Stimulated activated CD8-positive, alpha-beta memory T cell treated with anti-CD3 and anti-CD28 coated beads, Interleukin-4, amount 100 ng/mL, for 1 hour (primary cell): ENCODE measurements around the gene POC1A.

ENCODE experiments used
- DNase-seq, 2 donors: peaks; one replicate each; pipeline ENCODE4 v3.0.0-alpha.2; 2020; ENCODE audit warnings: low read depth in 2 of 2, low spot score in 1 of 2

The POC1A gene

DNA sequence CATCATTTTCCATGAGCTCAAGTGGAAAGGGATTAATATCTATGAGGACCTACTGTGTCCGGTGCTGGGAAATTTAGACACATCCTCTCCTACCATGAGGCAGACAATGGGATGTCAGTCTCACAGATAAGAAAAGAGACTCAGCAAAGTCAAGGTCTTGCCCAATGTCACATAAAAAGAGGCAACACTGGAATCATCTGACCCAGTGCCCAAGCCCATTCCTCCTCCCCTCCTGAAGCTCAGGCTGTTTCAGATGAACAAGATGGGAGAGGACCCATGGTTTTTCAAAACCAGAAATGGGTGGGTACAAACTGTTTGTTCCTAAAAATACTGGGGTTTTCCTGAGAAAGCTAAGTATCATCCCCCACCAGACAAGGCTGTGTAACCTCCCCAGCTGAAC, 22.2 kb downstream of the POC1A start:
- no peak for DNase-seq

DNA sequence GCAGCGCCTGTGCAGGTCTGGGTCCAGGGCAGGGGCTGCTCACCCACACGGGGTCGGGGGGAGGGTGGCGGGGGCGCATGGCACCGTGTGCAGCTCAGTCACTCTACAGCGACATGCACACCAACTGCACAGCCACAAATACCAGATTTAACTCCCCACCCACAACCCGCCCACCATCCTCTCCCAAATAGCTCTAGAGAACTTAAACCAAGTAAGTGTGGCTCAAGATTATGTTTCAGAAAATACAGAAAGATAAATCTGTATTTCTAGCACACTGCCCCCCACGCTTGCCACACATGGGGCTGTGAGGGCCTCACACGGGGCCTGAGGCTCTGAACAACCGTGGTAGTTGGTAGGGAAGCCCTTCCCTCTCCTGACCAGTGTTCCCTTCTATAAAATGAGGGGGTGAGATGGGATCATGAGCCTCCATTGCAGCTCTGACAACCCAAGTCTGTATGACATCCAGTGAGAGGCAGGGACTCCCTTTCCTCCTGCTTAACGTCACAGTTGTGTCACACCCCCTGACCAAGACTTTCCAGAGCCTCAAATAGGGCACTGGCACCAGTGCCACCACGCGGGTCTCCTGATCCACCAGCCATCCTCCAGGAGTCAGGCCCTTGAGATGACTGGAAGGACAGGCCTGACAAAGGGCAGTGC, 23.1 kb downstream of the POC1A start:
- no peak for DNase-seq

DNA sequence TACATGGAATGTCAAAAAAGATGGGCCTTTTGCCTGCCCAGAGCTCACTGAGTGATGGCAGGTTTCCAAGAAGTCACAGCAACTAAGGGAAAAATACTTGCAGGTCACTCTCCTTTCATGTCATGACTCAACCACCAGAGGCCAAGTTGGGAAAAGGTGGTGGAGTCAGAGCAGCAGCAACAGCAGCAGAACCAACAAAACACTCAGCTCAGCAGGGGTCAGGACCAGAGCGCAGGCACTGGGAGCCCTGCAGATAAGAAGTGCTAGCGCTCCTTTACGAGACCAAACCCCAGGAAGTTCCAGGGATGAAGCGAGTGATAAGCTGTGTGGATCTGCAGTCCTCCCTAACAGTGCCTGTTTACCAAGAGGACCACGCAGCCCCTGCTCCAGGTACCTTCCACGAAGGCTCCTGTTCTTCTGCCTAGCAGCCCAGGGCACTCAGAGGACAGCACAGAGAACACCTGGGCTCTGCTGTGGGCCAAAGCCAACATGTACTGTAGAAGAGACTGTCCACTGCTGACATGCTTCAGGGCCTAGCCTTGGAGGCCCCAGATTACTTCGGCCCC, 26.0 kb downstream of the POC1A start:
- DNase-seq, result no peak

DNA sequence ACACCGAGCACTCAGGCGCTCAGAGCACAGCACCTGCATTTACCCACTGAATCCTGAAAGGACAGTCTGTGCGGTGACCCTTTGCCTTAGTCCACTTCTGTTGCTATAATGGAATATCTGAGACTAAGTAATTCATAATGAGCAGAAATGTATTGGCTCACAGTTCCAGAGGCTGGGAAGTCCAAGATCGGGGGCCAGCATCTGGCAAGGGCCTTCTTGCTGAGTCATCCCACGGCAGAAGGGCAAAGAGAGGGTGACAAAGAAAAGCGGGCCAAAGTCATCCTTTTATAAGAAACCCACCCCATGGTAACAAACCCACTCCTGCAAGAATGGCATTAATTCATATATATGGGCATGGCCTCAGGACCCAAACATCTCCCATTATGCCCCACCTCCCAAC, 27.7 kb downstream of the POC1A start:
- DNase-seq, result no peak

DNA sequence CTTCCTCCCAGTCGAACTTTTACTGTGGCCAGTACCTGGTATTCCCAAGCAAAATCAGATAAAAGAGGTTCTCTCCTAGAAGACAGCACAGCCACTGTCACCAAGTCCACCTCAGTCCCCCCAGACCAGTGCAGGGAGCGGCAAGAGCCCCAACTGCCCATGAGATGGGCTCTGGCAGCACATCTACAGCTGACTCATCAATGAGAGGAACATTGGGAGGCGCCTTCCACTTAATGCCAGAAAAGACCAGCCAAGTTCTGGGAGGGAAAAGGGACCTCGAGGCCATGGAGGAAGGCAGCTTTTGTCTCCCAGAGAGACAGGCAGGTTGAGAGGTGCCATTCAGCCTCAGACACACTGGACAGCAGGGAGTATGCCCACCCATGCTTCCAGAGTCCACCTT, 28.2 kb downstream of the POC1A start:
- no peak for DNase-seq

DNA sequence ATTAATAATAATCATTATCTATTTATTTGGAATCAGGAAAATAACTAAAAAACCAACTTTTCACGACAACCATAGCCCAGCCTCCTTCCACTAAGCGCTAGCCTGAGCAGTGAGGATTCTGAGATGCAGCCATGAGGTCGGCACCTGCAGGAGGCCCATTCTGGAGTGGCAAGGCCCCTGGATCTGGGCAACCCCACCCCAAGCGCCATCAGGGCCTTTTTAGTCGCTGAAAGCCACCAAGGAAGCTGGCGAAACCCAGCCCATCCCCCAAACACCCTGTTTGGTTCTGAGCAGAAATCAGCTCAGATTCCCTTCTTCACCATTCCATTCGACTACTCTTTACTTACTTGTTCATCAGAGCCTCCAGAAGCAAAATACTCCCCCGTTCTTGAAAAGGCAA, 29.5 kb downstream of the POC1A start:
- DNase-seq, result no peak

DNA sequence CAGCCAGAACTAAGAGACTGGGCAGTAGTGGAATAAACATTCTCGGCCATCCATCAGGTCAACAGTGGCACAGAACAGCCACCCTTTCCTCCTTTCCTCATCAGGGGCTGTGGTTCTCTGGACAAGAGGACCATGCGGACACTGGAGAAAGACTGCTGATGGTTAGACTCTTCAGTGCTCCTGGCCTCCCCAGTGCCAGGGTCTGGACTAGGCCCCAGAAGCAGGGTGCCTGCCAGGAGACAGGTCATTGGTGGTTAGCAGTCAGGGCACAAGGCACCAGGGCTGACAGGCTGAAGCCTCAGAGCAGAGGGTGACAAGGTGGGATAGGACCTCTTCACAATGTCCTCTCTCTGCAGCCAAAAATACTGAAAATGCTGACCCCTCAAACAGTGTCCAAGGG, 30.1 kb downstream of the POC1A start:
- DNase-seq, result no peak

DNA sequence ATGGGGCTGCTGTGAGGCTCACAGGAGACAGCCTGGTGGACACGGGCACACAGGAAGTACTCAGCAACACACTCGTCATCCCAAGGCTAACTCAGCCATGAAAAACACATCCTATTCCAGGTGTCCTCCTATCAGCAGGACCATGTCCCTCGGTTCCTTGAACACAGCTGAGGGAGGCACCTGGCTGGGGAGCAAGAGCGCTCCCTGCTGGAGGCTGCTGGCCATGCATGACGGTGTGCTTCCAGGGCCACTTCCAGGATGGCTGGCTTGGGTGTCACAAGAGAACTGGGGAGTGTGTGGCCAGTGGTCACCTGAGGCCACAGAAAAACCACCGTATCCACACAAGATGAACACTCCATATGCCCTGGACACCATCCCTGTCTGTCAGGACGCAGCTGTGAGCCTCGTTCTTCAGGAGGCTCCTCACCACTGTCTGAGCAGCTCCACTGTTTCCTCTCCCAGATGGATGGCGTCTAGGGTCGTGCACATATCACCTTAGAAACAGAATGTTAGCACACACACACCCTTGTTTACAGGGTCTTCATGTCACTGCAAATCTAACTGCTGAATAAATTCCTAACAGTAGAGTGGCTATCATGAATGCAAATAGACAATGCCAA, 31.0 kb downstream of the POC1A start:
- DNase-seq, result peak; percentile 44 to 60

DNA sequence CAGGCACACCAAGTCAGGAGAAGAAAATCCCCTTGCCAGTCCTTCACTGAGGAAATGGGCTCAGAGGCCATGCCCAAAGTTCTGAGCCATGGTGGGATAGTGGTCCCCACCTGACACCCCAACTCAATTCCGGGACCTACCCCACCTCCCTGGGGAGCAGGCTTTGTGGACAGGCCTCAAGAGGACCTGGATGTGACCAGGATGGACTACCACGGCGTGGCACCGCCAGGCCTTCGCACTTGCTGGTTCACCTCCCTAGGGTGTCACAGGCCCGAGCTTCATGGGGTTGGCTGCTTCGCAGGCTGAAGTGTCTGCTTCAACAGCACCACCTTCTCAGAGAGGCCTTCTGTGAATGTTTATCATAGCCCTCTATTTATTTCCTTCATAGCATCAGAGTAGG, 31.7 kb downstream of the POC1A start:
- DNase-seq, result no peak

DNA sequence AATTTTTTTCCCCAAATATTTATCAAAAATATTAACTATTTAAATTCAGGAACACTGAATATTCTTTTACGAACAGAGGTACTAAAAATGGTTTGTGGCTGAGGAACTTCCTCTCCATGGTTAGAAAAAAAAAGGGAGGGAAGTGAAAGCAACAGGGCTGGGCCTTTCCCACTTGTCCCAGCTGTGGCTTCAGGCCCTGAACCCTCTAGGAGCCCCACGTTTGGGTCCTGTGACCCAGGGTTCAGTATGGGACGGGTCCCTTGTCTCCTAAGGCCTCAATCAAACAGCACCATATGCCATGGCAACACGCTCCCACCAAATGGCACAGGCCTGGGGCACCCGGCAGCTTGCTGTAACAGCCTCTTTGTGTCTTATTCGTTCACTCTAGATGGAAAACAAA, 32.4 kb downstream of the POC1A start:
- DNase-seq, result no peak

DNA sequence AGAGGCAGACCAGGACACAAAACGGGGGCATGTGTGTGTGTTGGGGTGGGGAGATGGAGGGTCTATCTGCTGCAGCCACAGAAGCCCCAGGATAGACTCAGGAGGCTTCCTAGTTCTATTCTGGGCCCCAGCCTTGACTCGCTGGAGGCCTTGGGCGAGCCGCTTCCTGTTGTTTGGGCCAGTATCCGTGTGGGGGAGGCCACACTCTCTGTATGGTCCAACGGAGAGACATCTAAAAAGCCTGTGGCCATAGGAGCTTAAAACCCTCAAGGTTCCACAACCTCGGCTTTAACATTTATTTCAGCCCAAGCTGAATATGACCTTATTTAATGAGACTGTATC, 32.8 kb downstream of the POC1A start:
- no peak for DNase-seq

DNA sequence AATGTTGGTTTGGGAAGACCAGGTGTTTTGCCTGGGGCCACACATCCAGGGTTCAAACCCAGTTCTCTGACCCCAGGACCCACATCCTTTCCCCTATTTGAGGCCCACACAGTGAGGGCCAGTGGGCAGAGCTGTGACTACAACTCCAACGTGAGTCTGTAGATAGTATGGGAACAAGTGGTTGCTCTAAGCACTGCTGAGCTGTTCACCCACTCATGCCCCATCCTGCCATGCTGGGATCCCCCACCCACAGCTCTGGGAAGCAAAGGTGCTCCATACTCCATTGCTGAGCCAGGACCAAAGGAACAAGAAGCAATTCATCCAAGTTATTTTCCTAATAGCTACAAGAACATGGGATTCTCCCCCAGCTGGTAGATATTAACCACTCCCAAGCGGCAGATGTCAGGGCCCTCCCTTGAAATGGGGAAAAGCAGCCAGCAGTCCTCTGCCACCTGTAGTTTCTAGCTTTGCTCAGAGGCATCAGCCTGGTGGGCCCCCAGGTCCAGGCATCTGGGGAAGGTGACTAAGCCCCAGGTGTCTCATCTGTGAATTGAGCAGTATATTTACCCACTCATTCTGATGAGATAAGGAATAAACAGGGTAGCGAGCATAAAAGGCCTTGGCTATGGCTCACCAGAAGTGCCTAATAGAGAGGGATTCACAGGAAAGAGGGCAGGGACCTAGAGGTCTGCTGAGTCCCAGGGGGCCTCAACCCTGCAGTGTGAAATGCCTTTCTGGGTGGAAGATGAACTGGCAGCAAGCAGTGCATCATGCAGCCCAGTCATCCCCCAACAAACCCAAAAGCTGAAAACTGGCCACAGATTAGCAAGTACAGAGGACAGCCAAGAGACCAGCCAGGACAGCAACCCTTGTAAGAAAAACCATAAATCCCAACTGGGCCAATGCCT, 33.4 kb downstream of the POC1A start:
- no peak for DNase-seq

DNA sequence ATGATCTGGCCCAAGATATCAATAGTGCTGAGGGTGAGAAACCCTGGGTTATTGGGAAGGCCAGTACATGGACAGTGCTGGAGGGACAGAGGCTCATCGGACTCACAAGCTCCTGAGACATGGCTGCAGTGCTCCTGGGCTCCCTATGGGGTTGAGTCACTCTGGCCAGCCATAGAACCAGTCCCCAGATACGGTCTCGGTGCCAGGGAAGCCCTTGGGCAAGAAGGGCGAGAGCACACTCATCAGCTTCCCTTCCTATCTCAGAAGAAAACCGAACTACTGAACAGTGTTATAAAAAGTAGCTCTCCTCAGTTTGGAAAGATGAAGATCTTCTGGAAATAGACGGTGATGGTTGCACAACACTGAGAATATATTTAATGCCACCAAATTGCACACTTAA, 34.4 kb downstream of the POC1A start:
- no peak for DNase-seq

DNA sequence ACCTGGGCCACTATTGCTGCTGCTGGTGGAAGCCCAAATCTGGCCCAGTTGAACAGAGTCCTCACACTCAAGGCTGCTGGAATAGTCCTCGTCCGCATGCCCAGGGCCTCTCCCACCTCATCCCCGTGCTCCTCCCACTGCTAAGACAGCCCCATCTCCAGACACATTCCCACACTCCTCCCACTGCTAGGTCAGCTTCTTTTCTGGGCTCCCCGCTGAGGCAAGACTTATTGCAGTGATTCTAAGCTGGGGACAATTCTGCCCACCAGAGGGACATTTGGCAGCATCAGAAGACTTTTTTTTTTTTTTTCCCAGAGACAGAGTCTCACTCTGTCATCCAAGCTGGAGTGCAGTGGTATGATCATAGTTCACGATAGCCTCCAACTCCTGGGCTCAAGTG, 35.1 kb downstream of the POC1A start:
- no peak for DNase-seq

DNA sequence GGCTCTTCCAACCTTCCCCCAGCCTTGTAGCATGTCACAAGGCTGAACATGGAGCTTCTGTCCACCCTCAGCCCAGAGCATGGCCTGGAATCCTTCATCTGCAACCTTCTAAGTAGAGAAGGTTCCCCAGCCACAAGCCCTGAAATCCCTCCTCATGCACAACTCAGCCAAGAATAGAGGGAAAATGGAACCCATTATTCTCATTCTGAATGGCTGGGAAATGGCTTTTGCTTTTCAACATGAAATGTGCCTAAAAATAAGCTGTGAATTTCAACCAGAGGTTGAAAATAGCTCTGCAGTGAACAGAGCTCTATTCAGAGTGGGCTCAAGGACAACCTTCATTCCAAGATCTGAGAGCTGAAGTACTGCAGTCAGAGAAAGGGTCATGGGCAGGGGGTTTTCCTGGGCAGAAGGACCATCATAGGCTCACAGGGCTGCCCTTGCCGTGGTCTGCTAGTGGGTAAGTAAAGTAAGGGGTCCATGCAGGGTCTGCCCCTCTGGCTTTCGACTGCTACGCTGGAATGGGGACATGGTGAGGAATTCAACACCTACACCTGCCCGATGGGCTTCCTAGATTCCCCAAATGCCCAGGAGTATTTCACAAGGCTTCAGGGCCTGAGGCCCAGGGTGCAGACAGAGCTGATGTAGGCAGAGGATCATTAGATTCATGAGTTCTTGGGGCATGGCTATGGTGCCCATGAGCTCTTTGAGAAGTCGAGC, 35.9 kb downstream of the POC1A start:
- no peak for DNase-seq

DNA sequence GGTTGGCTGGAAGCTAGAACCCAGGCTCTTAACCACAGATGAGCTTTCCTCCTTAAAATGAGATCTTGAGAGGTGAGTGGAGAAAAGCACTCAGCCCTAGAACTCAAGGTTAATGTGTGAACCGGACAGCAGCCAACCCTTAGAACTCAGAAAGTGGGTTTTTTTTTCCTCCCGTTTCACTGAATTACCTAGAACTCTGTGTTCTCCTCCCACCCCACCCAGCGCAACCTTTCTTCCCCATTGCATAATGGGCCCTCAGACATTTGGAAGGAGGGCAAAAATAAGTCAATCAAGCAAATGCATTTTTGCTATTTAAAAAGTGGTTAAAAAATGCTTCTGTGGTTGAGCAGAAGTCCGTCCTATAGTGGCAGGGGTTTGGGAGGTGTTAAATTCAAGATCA, 36.7 kb downstream of the POC1A start:
- no peak for DNase-seq

DNA sequence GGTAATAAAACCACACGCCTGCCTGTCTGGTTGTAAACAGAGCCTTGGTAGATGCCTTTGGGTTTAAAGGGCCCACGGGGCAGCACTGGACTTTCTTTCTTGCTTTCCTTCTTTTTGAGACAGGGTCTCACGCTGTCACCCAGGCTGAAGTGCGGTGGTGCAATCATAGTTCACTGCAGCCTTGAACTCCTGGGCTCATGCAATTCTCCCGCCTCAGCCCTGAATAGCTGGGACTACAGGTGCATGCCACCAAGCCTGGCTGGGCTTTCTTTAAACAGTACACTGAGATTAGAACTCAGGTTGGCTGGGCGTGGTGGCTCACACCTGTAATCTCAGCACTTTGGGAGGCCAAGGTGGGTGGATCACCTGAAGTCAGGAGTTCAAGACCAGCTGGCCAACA, 42.2 kb downstream of the POC1A start:
- DNase-seq, result no peak

DNA sequence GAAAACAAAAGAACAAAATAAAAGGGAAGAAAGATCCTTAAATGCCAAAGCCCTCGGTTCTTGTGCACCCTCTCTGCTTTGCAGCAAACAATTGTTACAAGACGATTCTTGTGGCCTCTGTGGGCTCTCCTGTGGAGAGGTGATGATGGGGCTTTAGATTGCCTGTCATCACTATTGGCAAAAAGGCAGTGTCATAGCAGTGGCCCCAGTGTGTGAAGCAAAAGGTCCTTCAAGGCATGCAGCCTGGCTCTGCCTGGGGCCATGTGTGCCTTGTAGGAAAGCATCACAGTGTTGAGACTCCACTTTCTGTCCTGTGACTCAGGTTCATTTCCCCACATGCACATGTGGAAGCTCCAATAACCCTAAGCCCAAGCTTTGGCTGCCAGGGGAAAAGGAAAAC, 43.7 kb downstream of the POC1A start:
- DNase-seq, result no peak

DNA sequence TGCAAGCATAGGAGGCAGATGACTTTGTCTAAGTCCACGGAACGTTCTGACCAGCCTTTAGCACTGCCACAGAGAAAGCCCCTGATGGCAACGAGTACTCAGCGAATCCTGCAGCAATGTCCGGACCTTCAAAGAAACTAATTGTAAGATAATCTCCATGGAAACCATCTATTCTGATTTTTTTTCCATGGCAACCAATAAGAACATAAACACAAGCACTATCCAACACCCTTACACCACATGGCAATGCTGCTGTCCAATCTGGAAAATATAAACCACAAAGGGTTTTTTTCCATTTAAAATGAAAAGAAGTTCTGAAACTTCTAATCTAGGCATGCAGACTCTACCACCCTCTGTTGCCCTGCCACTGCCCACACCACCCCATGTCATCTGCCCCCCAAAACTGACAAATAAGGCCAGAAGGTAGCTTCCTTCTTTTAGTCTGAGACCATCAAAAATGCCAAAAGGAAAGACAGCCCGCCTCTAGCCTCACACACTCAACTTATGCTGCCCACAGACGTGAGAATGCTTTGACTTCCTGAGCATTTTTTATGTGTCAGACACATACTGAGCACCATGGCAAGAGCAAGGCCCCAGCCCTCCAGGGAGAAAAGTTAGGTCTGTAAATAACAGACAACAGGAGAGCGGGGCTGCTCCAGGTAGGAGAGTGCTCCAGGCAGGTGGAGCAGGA, 44.5 kb downstream of the POC1A start:
- DNase-seq, result no peak

DNA sequence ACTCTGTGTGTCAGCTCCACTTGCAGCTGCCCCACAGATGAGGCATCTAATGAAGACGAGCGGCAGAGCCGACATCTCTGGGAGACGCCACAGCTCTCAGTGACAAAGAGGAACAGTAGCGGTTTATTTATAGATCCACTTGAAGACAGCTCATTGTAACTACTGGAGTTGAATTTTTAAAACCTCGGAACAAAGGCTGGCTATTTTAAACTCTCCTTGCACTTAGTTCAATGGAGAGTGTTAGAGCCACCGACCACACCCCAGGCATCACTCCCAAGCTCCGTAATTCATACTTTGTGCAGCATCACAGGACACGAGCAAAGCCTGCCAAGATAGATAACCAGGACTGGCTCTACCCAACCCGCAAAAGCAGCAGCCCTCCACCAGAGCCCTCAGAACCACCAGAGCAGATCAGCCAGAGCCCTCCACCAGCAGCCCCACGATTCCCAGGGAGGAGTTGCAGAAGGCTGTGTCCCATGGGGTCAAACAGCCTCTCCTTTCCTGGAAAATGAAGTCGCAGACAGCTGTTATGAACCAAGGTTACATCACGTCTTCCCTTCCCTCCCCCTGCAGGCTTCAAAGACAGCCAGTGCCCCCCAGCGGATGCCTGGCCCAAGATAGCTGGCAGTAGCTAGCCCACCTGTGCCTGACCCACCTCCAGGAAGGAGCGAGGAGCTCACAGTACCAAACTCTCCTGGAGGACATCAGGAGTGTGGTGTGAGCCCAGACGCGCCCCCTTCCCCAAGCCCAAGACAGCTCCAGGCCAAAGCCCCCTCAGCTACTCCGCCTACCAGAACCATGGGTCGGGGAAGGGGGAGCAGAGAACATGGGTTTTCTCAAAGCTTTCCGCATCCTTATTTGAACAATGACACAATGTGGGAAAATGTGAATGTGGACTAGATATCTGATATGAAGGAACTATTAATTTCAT, 45.7 kb downstream of the POC1A start:
- no peak for DNase-seq
